OCI-LY3 (cell line): ENCODE data around the gene SAPCD2.

Source experiments
- H2AFZ ChIP-seq: fragments of 200-600, 300-600 bp; shearing (Covaris generic); 2 replicates; pipeline ENCODE4 v1.6.0; 2014; ENCODE audit warnings: antibody characterized with exemption, low read depth, low read length
- H3K27ac ChIP-seq: fragments of 200-600, 300-600 bp; sonication (generic); 2 replicates; pipeline ENCODE4 v1.5.1; 2014; ENCODE audit warnings: mild to moderate bottlenecking, low read length, moderate library complexity, mixed read lengths
- H3K27me3 ChIP-seq: fragments of 200-600, 300-600 bp; sonication (generic); 2 replicates; pipeline ENCODE4 v1.6.1; 2014; ENCODE audit warnings: low read depth, low read length, mixed read lengths
- H3K36me3 ChIP-seq: fragments of 200-600, 300-600 bp; sonication (generic); replicated peaks from 2 replicates; pipeline ENCODE3; 2014; ENCODE audit warnings: low read depth, low read length, mixed read lengths
- H3K4me1 ChIP-seq: fragments of 300-600, 200-600 bp; sonication (generic); 2 replicates; pipeline ENCODE4 v1.6.1; 2014; ENCODE audit warnings: low read length, mixed read lengths
- H3K4me2 ChIP-seq: fragments of 200-600, 300-600 bp; sonication (generic); 2 replicates; pipeline ENCODE4 v1.6.1; 2014; ENCODE audit warnings: low read length, mixed read lengths
- H3K4me3 ChIP-seq: fragments of 300-600, 200-600 bp; sonication (generic); 2 replicates; pipeline ENCODE4 v1.5.1; 2014; ENCODE audit warnings: antibody characterized with exemption, mild to moderate bottlenecking, low read length, moderate library complexity
- H3K79me2 ChIP-seq: fragments of 300-600, 200-600 bp; shearing (Covaris generic); 2 replicates; pipeline ENCODE4 v1.6.1; 2014; ENCODE audit warnings: mild to moderate bottlenecking, low read length, mixed read lengths
- H3K9ac ChIP-seq: fragments of 300-600, 200-600 bp; shearing (Covaris generic); 2 replicates; pipeline ENCODE4 v1.6.0; 2014; ENCODE audit warnings: mild to moderate bottlenecking, low read length, moderate library complexity
- H3K9me3 ChIP-seq: fragments of 200-600, 300-600 bp; shearing (Covaris generic); 2 replicates; pipeline ENCODE4 v1.6.1; 2014; ENCODE audit warnings: low read length, mixed read lengths; ENCODE audit not compliant: insufficient read depth
- H4K20me1 ChIP-seq: fragments of 200-600, 300-600 bp; sonication (generic); 2 replicates; pipeline ENCODE4 v1.6.1; 2016; ENCODE audit warnings: low read length, mixed read lengths; ENCODE audit not compliant: insufficient read depth
- EZH2phosphoT487 ChIP-seq: fragments of 200-600 bp; shearing (Covaris generic); IDR thresholded peaks from 2 replicates; pipeline ENCODE4 v1.6.1; 2018; ENCODE audit warnings: antibody characterized with exemption, mixed run types, low read depth
- TF ChIP-seq, protein P1 (sequence below): fragments of 200-600, 300-600 bp; sonication (generic); IDR thresholded peaks from 2 replicates; pipeline ENCODE4 v1.5.1; 2014; ENCODE audit warnings: antibody characterized with exemption, low read length, low read depth

Gene SAPCD2

DNA sequence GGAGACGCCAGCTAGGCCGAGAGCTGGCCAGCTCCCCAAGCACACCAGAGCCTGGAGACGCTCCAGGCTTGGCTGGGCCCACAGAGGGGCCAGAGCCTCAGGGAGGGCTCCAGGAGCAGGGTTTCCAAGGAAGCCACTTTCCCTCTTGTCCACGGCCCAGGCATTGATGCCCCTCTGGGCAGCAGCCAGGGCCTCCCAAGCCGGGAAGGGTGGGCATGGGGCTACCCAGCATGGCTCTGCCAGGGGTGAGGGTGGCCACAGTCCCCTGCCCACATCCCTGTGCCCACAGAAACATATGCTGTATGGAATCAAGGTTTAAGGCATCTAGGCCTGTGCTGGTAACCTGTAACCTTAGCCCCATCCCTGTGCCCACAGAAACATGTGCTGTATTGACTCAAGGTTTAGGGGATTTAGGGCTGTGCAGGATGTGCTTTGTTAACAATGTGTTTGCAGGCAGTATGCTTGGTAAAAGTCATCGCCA lies 45.7 kb upstream of the SAPCD2 start:
- peaks cover 6% of the 10 kb centered on the region; the same call in 1 of the 2 replicates for H3K27me3 ChIP-seq
- H3K4me1 ChIP-seq, result peaks cover 19% of the 10 kb centered on the region
- H3K9ac ChIP-seq, result no peak overlapping the region
- H3K9me3 ChIP-seq, result no peaks in the 10 kb centered on the region
- H3K36me3 ChIP-seq, result no peaks in the 10 kb centered on the region
- H3K4me3 ChIP-seq, result no peak overlapping the region
- no peak overlapping the region for H3K4me2 ChIP-seq
- H3K27ac ChIP-seq, result no peak overlapping the region
- no peaks in the 10 kb centered on the region for H4K20me1 ChIP-seq
- no peak overlapping the region for H2AFZ ChIP-seq
- H3K79me2 ChIP-seq, result no peaks in the 10 kb centered on the region
- no peak for TF ChIP-seq EZH2phosphoT487
- TF ChIP-seq, protein P1, sequence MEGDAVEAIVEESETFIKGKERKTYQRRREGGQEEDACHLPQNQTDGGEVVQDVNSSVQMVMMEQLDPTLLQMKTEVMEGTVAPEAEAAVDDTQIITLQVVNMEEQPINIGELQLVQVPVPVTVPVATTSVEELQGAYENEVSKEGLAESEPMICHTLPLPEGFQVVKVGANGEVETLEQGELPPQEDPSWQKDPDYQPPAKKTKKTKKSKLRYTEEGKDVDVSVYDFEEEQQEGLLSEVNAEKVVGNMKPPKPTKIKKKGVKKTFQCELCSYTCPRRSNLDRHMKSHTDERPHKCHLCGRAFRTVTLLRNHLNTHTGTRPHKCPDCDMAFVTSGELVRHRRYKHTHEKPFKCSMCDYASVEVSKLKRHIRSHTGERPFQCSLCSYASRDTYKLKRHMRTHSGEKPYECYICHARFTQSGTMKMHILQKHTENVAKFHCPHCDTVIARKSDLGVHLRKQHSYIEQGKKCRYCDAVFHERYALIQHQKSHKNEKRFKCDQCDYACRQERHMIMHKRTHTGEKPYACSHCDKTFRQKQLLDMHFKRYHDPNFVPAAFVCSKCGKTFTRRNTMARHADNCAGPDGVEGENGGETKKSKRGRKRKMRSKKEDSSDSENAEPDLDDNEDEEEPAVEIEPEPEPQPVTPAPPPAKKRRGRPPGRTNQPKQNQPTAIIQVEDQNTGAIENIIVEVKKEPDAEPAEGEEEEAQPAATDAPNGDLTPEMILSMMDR, result no peak

DNA sequence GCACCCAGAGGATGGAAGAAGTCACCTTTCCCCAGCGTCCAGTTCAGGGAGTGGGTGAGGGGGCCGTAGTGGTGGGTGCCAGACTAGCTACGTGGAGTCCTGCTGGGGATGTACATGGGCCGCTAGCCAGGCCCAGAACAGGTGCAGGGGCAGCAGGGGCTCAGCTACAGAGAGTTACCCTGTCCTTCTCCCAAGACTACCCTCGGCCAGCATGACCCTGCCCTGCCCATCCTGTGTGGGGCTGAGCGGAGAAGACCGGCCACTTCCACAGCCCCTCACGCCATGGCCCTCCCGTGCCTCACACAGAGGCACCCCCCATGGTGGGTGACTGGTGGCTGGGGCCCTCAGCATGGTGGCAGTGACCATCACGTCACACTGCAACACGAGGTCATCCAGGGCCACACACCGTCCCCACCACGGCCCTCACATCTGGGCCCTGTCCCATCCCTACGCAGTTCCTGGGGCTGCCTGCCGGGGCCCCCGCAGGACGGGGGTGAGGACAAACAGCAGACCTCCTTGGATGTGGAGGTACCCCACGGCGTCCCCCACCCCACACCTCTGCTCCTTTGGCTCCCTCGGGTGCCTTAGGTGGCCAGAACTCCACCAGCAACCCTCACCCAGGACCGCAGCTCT lies 45.2 kb upstream of the SAPCD2 start:
- no peaks in the 10 kb centered on the region for H3K9me3 ChIP-seq
- peak overlapping the region; percentile 83 for H3K4me3 ChIP-seq
- H3K27ac ChIP-seq, result no peak overlapping the region
- TF ChIP-seq, protein P1, result no peak
- TF ChIP-seq EZH2phosphoT487, result no peak
- H2AFZ ChIP-seq, result no peak overlapping the region
- peaks cover 6% of the 10 kb centered on the region; the same call in 1 of the 2 replicates for H3K27me3 ChIP-seq
- H3K9ac ChIP-seq, result peak overlapping the region; percentile 76
- peaks cover 19% of the 10 kb centered on the region for H3K4me1 ChIP-seq
- no peaks in the 10 kb centered on the region for H4K20me1 ChIP-seq
- H3K36me3 ChIP-seq, result no peaks in the 10 kb centered on the region
- H3K4me2 ChIP-seq, result peak overlapping the region; percentile 82
- H3K79me2 ChIP-seq, result no peaks in the 10 kb centered on the region

DNA sequence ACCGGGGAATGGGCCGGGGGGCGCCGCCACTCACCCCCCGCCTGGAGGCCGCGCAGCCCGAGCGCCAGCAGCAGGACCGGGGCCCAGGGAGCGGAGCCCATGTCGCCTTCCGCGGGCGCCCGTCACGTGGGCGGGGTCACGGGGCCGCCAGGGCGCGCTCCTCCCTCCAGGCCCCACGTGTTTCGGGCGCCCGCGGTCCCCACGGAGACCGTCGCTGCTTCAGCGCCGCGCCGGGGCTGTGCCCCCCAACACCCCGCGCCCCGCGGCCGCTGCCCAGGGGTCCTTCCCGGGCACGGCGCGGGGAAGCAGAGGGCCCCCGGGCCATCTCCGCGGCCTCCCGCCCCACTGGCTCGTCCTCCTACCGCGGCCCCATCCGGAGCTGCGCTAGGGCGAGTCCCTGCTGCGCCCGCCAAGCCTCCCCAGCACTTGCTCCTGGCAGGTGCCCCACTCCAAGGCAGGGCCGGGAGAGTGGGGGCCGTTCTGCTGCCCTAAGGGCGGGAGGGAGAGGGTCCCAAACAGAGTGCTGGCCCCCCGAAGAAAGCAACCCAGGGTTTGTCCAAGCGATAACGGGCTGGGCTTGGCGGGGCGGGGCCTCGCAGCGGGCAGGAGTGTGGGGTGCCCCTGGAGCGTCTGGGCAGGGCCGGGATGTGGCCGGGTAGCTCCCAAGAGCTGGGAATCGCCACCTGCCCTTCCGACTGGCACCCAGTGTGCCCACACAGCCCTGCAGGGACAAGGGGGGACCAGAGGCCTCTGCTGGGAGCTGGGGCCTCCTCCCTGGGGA lies 44.4 kb upstream of the SAPCD2 start, which contains the start of gene DPP7:
Gene DPP7 (minus strand): TSS at position 121 of the 781 bp plus-strand sequence. CDS start 20 bp downstream, at position 101.
- H2AFZ ChIP-seq, result peak within 1 kb of the TSS; percentile 14; the same call in 1 of the 2 replicates
- H3K79me2 ChIP-seq, result no peaks in the 10 kb centered on the region
- no peak for TF ChIP-seq EZH2phosphoT487
- TF ChIP-seq, protein P1, result no peak
- H3K36me3 ChIP-seq, result no peaks in the 10 kb centered on the region
- H3K9ac ChIP-seq, result peak within 1 kb of the TSS; percentile 76
- H3K4me2 ChIP-seq, result peak within 1 kb of the TSS; percentile 82
- peak within 1 kb of the TSS; percentile 27; the same call in 1 of the 2 replicates for H3K27ac ChIP-seq
- H4K20me1 ChIP-seq, result no peaks in the 10 kb centered on the region
- H3K9me3 ChIP-seq, result no peaks in the 10 kb centered on the region
- peaks cover 19% of the 10 kb centered on the region for H3K4me1 ChIP-seq
- peaks cover 6% of the 10 kb centered on the region; the same call in 1 of the 2 replicates for H3K27me3 ChIP-seq
- H3K4me3 ChIP-seq, result peak within 1 kb of the TSS; percentile 83

DNA sequence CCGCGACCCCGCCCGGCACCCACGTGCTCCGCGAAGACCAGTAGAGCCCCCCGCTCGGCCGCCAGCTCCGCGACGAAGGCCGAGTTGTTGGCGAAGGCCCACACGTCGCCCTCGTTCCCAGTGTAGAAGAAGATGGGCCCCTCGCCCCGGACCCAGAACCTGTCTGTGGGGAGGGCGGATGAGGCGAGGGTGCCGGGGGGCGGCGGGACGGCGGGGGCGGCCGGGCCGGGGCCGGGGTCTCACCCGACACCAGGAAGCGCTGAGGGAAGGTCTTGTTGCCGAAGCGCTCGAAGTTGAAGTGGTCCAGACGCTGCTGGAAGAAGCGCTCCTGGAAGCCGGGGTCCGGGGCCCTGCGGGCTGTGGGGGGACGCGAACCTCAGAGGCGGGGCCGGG lies 43.9 kb upstream of the SAPCD2 start:
- H3K4me1 ChIP-seq, result peaks cover 15% of the 10 kb centered on the region
- no peaks in the 10 kb centered on the region for H3K36me3 ChIP-seq
- peak overlapping the region; percentile 82 for H3K4me2 ChIP-seq
- peaks cover 6% of the 10 kb centered on the region; the same call in 1 of the 2 replicates for H3K27me3 ChIP-seq
- H2AFZ ChIP-seq, result no peak overlapping the region; the same call in 1 of the 2 replicates
- TF ChIP-seq EZH2phosphoT487, result no peak
- TF ChIP-seq, protein P1, result no peak
- no peaks in the 10 kb centered on the region for H3K79me2 ChIP-seq
- no peaks in the 10 kb centered on the region for H3K9me3 ChIP-seq
- H3K4me3 ChIP-seq, result peak overlapping the region; percentile 83
- H3K9ac ChIP-seq, result peak overlapping the region; percentile 76
- no peaks in the 10 kb centered on the region for H4K20me1 ChIP-seq
- H3K27ac ChIP-seq, result no peak overlapping the region
